ENCODE results near the gene KLHL11.

Gene KLHL11

DNA sequence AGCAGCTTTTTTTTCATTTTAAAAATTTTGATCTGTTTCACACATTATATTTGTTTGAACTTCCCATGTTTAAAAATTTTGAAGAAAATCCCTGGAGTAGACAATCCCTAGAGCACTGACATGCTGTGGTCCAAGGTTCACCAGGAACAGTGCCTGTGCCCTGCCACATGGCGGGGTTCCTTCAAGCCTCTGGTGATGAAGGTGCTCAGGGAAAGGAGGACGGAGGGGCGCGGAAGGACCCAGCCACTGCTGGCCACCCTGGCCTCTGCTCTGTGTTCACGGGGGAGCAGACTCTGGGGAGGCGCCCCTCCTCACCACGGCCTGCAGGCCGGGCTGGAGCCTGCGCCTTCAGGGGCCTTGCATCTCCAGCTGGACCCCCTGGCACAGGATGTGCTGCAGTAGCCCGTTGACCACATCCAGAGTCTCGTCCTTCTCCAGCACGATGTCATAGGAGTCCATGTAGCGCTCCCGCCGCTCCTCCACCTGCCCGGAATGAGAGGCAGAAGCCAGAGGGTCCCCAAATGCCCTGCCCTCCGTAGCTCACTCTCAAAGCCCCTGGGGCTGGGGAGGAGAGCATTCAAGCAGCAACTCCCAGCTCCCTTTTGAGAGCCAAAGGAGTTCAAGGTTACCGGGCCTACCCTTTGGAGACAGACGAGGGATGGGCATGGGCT, 39.9 kb downstream of the KLHL11 start:
- Histone ChIP-seq H3K9me3 (ENCODE audit: control insufficient read depth, insufficient read depth, low read length) (no peaks in the 10 kb centered on the region), H3K9ac (ENCODE audit: low read depth, low read length) (no peak overlapping the region), H3K27me3 (ENCODE audit: control insufficient read depth, insufficient read depth, low read length) (no peaks in the 10 kb centered on the region), H3K36me3 (ENCODE audit: control insufficient read depth, insufficient read depth, low read length) (peaks cover 34% of the 10 kb centered on the region), H3K4me1 (ENCODE audit: control insufficient read depth, insufficient read depth, low read length) (no peaks in the 10 kb centered on the region), H3K4me3 (ENCODE audit: low read depth, low read length) (no peak overlapping the region)

DNA sequence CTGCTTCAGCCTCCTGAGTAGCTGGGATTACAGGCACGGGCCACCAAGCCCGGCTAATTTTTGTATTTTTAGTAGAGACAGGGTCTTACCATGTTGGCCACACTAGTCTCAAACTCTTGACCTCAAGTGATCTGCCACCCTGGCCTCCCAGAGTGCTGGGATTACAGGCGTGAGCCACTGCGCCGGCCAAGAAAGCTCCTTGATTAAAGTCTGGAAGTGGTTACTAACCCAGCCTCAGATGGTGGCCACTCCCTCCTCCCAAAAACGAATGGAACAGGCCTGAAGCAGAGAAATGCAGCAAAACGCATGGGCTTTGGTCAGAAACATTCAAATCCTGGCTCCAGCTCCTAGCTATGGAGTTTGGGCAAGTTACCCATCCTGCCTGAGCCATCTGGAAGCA, 41.1 kb downstream of the KLHL11 start:
- no peaks in the 10 kb centered on the region for H3K27me3 ChIP-seq (ENCODE audit: control insufficient read depth, insufficient read depth, low read length)
- peaks cover 35% of the 10 kb centered on the region for H3K36me3 ChIP-seq (ENCODE audit: control insufficient read depth, insufficient read depth, low read length)
- H3K9ac ChIP-seq (ENCODE audit: low read depth, low read length): no peak overlapping the region
- H3K9me3 ChIP-seq (ENCODE audit: control insufficient read depth, insufficient read depth, low read length): no peaks in the 10 kb centered on the region
- no peak overlapping the region for H3K4me3 ChIP-seq (ENCODE audit: low read depth, low read length)
- peaks cover 4% of the 10 kb centered on the region for H3K4me1 ChIP-seq (ENCODE audit: control insufficient read depth, insufficient read depth, low read length)

DNA sequence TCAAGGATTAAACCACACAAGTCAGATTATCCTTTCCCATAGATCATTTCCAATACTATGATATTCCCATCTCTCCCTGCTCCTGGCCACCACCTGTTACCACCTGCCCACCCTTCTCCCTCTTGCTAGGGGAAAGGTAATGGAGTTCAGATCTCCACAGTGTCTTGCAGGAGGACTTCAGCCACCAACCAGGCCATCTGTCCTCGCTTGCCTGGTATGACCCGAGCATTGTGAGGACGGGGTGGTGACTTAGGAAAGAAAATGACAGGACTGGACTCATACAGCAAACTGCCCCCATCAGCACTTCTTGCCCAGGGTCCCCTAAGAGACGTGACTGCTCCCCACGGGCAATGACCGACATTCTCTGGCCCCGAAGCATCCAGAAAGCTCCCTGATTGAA, 41.6 kb downstream of the KLHL11 start:
- Histone ChIP-seq H3K36me3 (ENCODE audit: control insufficient read depth, insufficient read depth, low read length) (peaks cover 32% of the 10 kb centered on the region), H3K4me1 (ENCODE audit: control insufficient read depth, insufficient read depth, low read length) (peaks cover 4% of the 10 kb centered on the region), H3K4me3 (ENCODE audit: low read depth, low read length) (no peak overlapping the region), H3K9ac (ENCODE audit: low read depth, low read length) (no peak overlapping the region), H3K27me3 (ENCODE audit: control insufficient read depth, insufficient read depth, low read length) (no peaks in the 10 kb centered on the region), H3K9me3 (ENCODE audit: control insufficient read depth, insufficient read depth, low read length) (no peaks in the 10 kb centered on the region)

DNA sequence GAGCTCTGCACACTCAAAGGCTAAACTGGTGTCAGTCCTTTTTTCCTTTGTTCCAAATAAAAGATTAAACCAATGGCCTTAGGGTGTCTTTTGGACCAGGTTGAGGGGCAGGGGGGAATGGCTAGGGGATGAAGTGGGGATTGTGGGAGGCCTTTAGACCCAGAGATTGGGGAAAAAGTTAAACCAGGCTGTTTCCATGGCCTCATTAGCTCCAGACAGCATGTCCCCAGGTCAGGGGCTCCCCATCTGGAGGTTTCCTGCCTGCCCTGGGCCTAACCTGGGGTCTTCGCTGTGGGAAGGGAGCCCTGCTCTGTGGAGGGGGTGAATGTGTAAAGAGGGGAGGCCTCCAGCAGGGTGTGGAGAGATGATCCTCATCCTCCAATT, 42.1 kb downstream of the KLHL11 start:
- H3K27me3 ChIP-seq (ENCODE audit: control insufficient read depth, insufficient read depth, low read length): no peaks in the 10 kb centered on the region
- H3K9ac ChIP-seq (ENCODE audit: low read depth, low read length): no peak overlapping the region
- H3K4me3 ChIP-seq (ENCODE audit: low read depth, low read length): no peak overlapping the region
- H3K4me1 ChIP-seq (ENCODE audit: control insufficient read depth, insufficient read depth, low read length): peaks cover 4% of the 10 kb centered on the region
- H3K36me3 ChIP-seq (ENCODE audit: control insufficient read depth, insufficient read depth, low read length): peaks cover 32% of the 10 kb centered on the region
- H3K9me3 ChIP-seq (ENCODE audit: control insufficient read depth, insufficient read depth, low read length): no peaks in the 10 kb centered on the region

DNA sequence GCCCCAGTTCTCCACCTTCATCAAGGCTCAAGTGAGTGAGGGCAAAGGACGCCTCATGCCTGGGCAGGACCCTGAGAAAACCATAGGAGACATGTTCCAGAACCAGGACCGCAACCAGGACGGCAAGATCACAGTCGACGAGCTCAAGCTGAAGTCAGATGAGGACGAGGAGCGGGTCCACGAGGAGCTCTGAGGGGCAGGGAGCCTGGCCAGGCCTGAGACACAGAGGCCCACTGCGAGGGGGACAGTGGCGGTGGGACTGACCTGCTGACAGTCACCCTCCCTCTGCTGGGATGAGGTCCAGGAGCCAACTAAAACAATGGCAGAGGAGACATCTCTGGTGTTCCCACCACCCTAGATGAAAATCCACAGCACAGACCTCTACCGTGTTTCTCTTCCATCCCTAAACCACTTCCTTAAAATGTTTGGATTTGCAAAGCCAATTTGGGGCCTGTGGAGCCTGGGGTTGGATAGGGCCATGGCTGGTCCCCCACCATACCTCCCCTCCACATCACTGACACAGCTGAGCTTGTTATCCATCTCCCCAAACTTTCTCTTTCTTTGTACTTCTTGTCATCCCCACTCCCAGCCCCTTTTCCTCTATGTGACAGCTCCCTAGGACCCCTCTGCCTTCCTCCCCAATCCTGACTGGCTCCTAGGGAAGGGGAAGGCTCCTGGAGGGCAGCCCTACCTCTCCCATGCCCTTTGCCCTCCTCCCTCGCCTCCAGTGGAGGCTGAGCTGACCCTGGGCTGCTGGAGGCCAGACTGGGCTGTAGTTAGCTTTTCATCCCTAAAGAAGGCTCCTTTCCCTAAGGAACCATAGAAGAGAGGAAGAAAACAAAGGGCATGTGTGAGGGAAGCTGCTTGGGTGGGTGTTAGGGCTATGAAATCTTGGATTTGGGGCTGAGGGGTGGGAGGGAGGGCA, 42.7 kb downstream of the KLHL11 start:
- no peaks in the 10 kb centered on the region for H3K9me3 ChIP-seq (ENCODE audit: control insufficient read depth, insufficient read depth, low read length)
- H3K4me1 ChIP-seq (ENCODE audit: control insufficient read depth, insufficient read depth, low read length): peaks cover 4% of the 10 kb centered on the region
- H3K27me3 ChIP-seq (ENCODE audit: control insufficient read depth, insufficient read depth, low read length): no peaks in the 10 kb centered on the region
- H3K4me3 ChIP-seq (ENCODE audit: low read depth, low read length): no peak overlapping the region
- H3K9ac ChIP-seq (ENCODE audit: low read depth, low read length): no peak overlapping the region
- H3K36me3 ChIP-seq (ENCODE audit: control insufficient read depth, insufficient read depth, low read length): peaks cover 35% of the 10 kb centered on the region

DNA sequence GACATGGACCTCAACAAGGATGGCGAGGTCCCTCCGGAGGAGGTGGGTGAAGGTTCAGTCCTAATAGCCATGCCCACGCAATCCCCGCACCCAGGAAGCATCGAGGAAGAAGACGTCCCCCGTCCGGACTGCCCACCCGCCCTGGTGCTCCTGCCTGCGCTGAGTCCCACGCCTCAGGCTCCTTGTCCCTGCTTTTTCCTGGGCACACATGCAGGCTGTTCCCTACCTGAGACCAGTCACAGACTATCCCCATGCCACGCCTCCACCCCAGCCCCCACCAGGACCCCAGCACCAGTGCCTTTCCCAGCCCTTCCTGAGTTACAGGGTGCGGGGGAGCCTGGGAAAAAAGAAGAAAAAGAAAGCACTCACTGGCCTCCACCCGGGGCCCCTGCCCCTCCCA, 43.4 kb downstream of the KLHL11 start:
- no peak overlapping the region for H3K4me3 ChIP-seq (ENCODE audit: low read depth, low read length)
- peaks cover 4% of the 10 kb centered on the region for H3K4me1 ChIP-seq (ENCODE audit: control insufficient read depth, insufficient read depth, low read length)
- H3K9me3 ChIP-seq (ENCODE audit: control insufficient read depth, insufficient read depth, low read length): no peaks in the 10 kb centered on the region
- peaks cover 41% of the 10 kb centered on the region for H3K36me3 ChIP-seq (ENCODE audit: control insufficient read depth, insufficient read depth, low read length)
- no peaks in the 10 kb centered on the region for H3K27me3 ChIP-seq (ENCODE audit: control insufficient read depth, insufficient read depth, low read length)
- no peak overlapping the region for H3K9ac ChIP-seq (ENCODE audit: low read depth, low read length)

DNA sequence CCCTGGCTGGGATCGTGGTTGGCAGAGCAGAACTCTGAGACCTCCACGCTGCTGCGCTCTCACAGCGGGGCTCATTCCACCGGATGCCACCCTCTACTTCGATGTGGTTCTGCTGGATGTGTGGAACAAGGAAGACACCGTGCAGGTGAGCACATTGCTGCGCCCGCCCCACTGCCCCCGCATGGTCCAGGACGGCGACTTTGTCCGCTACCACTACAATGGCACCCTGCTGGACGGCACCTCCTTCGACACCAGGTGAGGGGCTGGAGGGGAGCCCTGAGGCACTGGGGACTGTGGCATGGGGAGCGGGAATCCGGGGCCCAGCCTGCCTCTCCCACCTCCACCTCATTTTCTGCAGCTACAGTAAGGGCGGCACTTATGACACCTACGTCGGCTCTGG, 47.2 kb downstream of the KLHL11 start:
- peaks cover 34% of the 10 kb centered on the region for H3K36me3 ChIP-seq (ENCODE audit: control insufficient read depth, insufficient read depth, low read length)

DNA sequence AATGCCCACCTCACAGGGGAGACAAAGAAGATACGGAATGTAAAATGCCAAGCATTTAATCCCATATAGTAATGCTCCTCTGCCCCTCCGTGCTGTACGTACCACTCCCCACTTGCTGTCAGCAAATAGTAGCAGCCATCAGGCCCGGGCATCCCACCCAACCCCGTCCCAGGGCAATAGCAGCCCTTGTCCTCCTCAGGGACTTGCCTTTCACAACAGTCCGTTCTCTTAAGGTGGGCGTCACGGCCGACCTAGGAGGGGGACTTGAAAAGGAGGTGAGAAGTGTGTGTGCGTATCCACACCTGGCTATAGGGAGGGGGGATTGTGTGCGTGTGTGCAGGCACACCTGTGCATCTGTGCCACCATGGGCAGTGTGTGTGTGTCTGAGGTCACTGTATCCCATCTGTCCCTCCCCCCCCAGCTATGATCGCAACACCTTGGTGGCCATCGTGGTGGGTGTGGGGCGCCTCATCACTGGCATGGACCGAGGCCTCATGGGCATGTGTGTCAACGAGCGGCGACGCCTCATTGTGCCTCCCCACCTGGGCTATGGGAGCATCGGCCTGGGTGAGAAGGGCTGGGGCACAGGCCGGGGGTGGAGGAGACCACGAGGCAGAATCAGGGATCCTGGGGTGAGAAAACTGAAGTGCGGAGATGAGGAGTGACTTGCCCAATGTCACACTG, 48.4 kb downstream of the KLHL11 start:
- Histone ChIP-seq H3K9ac (ENCODE audit: low read depth, low read length) (no peak overlapping the region), H3K36me3 (ENCODE audit: control insufficient read depth, insufficient read depth, low read length) (peaks cover 27% of the 10 kb centered on the region), H3K4me3 (ENCODE audit: low read depth, low read length) (no peak overlapping the region)

More for the DNA sequence above, 47.2 kb downstream of the KLHL11 start:
- Histone ChIP-seq H3K9me3 (ENCODE audit: control insufficient read depth, insufficient read depth, low read length) (no peaks in the 10 kb centered on the region), H3K4me3 (ENCODE audit: low read depth, low read length) (no peak overlapping the region), H3K27me3 (ENCODE audit: control insufficient read depth, insufficient read depth, low read length) (no peaks in the 10 kb centered on the region), H3K4me1 (ENCODE audit: control insufficient read depth, insufficient read depth, low read length) (peaks cover 9% of the 10 kb centered on the region), H3K9ac (ENCODE audit: low read depth, low read length) (no peak overlapping the region)

DNA sequence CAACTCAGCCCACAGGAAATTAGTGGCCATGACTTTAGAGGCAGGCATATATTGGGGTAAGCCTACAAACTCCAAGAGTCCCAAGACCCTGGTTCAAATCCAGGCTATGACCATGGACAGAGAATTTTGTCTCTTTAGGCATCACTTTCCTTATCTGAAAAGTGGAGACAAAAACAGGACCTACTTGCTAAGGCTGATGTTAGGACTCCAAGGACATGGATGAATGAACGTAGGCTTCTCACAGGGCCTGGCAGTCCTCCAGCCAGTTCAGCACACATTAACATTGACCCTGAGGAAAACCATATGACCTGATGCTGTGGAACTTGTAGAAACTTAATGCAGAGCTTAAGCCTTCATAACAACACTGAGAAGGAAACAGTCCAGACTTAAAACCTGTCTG, 51.0 kb downstream of the KLHL11 start:
- Histone ChIP-seq H3K9ac (ENCODE audit: low read depth, low read length) (no peak overlapping the region), H3K36me3 (ENCODE audit: control insufficient read depth, insufficient read depth, low read length) (peaks cover 21% of the 10 kb centered on the region), H3K4me3 (ENCODE audit: low read depth, low read length) (peak overlapping the region; percentile 93)

More for the DNA sequence above, 48.4 kb downstream of the KLHL11 start:
- Histone ChIP-seq H3K9me3 (ENCODE audit: control insufficient read depth, insufficient read depth, low read length) (no peaks in the 10 kb centered on the region), H3K4me1 (ENCODE audit: control insufficient read depth, insufficient read depth, low read length) (peaks cover 9% of the 10 kb centered on the region), H3K27me3 (ENCODE audit: control insufficient read depth, insufficient read depth, low read length) (no peaks in the 10 kb centered on the region)

DNA sequence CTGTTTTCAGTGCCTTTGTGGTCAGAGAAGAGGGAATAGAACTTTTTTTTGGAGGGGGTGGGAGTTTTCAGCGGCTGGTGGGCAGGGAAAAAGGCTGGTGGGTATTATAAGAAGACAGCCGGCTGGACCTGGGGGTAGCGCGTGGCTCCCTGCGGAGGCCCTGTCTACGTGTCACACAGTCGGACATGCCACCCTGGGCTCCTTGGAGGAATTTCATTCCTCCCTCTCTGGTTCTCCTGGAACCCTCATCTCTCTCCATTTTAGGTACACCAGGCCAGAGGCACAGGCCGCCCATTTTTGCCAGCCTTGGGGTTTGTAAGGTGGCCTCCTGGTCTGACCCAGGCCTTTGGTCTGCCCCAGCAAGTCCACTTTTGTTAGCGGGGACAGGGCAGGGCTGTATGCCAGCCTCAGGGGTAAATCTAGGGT, 51.5 kb downstream of the KLHL11 start:
- peaks cover 8% of the 10 kb centered on the region for H3K27me3 ChIP-seq (ENCODE audit: control insufficient read depth, insufficient read depth, low read length)
- peaks cover 7% of the 10 kb centered on the region for H3K4me1 ChIP-seq (ENCODE audit: control insufficient read depth, insufficient read depth, low read length)
- H3K9ac ChIP-seq (ENCODE audit: low read depth, low read length): peak overlapping the region; percentile 93
- H3K36me3 ChIP-seq (ENCODE audit: control insufficient read depth, insufficient read depth, low read length): peaks cover 21% of the 10 kb centered on the region
- H3K9me3 ChIP-seq (ENCODE audit: control insufficient read depth, insufficient read depth, low read length): no peaks in the 10 kb centered on the region
- H3K4me3 ChIP-seq (ENCODE audit: low read depth, low read length): peak overlapping the region; percentile 93

More for the DNA sequence above, 51.0 kb downstream of the KLHL11 start:
- Histone ChIP-seq H3K9me3 (ENCODE audit: control insufficient read depth, insufficient read depth, low read length) (no peaks in the 10 kb centered on the region), H3K4me1 (ENCODE audit: control insufficient read depth, insufficient read depth, low read length) (peaks cover 7% of the 10 kb centered on the region), H3K27me3 (ENCODE audit: control insufficient read depth, insufficient read depth, low read length) (peaks cover 8% of the 10 kb centered on the region)

DNA sequence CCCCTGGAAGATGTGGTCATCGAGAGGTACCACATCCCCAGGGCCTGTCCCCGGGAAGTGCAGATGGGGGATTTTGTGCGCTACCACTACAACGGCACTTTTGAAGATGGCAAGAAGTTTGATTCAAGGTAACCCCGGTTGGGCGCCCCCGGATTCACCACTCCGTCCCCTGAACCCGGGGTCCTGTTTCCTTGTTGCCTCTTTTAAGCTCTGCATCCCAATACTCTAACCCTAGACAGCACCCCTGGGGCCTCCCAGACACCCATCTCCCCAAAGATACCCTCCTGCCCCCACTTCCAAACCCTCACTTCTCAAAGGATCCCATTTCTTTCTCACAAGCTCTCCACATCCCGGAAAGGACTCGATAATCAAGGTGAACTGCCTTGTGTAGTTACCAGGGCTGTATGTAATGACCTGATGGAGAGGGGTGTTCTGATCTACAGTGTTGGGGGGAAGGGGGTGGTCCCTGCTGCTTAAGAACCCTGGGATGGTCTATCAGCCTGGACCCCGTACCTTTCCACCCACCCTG, 52.0 kb downstream of the KLHL11 start:
- Histone ChIP-seq H3K9ac (ENCODE audit: low read depth, low read length) (peak overlapping the region; percentile 93), H3K4me3 (ENCODE audit: low read depth, low read length) (peak overlapping the region; percentile 93), H3K4me1 (ENCODE audit: control insufficient read depth, insufficient read depth, low read length) (peaks cover 7% of the 10 kb centered on the region), H3K9me3 (ENCODE audit: control insufficient read depth, insufficient read depth, low read length) (no peaks in the 10 kb centered on the region), H3K27me3 (ENCODE audit: control insufficient read depth, insufficient read depth, low read length) (peaks cover 8% of the 10 kb centered on the region), H3K36me3 (ENCODE audit: control insufficient read depth, insufficient read depth, low read length) (peaks cover 18% of the 10 kb centered on the region)
